SU-DHL-6 (cell line): ENCODE measurements around the gene C16orf54.

Source experiments
- EZH2phosphoT487 ChIP-seq: fragments of 200-600 bp; sonication (generic), shearing (Covaris generic); conservative IDR thresholded peaks from 2 replicates; pipeline ENCODE4 v1.6.1; 2018; ENCODE audit warnings: mild to moderate bottlenecking, antibody characterized with exemption, low read length, moderate library complexity, mixed read lengths
- TF ChIP-seq, protein P1 (sequence below): fragments of 200-600 bp; sonication (generic); IDR thresholded peaks from one replicate; pipeline ENCODE4 v1.5.1; 2017; ENCODE audit warnings: antibody characterized with exemption, mild to moderate bottlenecking, low read length, moderate library complexity; ENCODE audit not compliant: insufficient read depth, poor library complexity, severe bottlenecking

DNA sequence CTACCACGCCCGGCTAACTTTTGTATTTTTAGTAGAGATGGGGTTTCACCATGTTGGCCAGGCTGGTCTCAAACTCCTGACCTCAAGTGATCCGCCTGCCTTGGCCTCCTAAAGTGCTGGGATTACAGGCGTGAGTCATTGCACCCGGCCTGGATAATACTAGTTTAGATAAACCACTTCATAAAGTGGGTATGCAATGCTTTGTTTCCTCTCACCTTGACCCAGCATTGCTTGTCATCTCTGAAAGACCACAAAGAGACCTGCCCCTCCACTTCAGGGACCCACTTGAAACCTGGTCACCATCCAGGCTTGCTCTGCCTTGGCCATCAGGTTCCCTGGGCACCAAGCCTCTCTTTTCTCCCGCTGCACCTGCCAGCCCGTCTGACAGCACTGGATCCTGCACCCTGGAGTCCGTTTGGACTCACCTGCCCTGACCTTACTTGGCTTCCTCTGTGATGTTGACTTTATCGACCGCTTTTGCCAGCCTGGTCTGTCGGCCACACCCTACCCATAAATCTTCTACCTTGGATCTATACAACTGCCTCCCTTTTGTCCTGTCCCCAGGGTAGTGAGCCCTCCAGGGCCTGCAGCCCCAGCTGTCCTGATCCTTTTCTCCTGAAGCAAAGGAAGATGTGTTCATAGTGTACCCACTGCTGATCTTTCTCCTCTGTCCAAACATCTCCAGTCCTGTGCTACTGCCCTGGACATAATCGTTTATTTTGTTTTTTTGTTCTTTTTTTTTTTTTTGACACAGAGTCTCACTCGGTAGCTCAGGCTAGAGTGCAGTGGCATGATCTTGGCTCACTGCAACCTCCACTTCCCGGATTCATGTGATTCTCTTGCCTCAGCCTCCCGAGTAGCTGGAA is 19.6 kb upstream of the C16orf54 start:
- TF ChIP-seq, protein P1, sequence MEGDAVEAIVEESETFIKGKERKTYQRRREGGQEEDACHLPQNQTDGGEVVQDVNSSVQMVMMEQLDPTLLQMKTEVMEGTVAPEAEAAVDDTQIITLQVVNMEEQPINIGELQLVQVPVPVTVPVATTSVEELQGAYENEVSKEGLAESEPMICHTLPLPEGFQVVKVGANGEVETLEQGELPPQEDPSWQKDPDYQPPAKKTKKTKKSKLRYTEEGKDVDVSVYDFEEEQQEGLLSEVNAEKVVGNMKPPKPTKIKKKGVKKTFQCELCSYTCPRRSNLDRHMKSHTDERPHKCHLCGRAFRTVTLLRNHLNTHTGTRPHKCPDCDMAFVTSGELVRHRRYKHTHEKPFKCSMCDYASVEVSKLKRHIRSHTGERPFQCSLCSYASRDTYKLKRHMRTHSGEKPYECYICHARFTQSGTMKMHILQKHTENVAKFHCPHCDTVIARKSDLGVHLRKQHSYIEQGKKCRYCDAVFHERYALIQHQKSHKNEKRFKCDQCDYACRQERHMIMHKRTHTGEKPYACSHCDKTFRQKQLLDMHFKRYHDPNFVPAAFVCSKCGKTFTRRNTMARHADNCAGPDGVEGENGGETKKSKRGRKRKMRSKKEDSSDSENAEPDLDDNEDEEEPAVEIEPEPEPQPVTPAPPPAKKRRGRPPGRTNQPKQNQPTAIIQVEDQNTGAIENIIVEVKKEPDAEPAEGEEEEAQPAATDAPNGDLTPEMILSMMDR: no peak
- TF ChIP-seq EZH2phosphoT487: no peak
